Measurements from ENCODE around the gene SLC4A2.

SLC4A2 gene

DNA sequence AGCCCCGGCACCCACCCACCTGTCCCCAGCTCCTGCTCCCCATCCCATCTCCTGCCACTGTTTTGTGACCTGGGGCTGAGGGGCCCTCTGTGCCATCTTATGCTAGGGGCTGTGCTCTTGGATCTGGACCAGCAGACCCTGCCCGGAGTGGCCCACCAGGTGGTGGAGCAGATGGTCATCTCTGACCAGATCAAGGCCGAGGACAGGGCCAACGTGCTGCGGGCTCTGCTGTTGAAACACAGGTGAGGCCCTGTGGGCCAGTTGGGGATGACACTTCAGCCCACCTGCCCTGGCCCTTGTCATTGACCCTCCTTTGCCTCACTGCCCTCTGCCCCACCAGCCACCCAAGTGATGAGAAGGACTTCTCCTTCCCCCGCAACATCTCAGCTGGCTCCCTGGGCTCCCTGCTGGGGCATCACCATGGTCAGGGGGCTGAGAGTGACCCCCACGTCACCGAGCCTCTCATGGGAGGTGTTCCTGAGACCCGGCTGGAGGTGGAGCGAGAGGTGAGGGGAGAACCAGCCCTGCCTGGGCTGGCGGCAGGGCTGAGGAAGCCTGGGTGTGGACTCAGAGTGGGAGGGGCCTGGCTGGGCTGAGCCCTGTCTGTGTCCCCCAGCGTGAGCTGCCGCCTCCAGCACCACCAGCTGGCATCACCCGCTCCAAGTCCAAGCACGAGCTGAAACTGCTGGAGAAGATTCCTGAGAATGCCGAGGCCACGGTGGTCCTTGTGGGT, 10.6 kb downstream of the SLC4A2 start:
- no peak for TF ChIP-seq CTCF (IDR thresholded peaks at IDR 0.05; ENCODE audit: low read depth, low read length)
- no peak overlapping the region for H3K4me3 ChIP-seq (ENCODE audit: low read depth, low read length)

DNA sequence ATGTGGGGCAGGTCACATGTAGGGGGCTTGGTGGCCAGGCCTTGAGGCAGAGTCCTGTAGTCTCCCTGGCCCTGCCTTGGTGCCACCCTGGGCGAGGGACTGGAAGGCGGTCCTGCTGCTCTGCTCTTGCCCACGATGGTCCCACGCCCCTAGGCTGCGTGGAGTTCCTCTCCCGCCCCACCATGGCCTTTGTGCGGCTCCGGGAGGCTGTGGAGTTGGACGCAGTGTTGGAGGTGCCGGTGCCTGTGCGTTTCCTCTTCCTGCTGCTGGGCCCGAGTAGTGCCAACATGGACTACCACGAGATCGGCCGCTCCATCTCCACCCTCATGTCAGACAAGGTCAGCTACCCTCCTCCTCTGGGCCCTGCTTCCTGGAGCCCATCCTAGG, 11.2 kb downstream of the SLC4A2 start:
- no peak overlapping the region for H3K4me3 ChIP-seq (ENCODE audit: low read depth, low read length)
- TF ChIP-seq CTCF (IDR thresholded peaks at IDR 0.05; ENCODE audit: low read depth, low read length): no peak

- TF ChIP-seq CTCF (IDR thresholded peaks at IDR 0.05; ENCODE audit: low read depth, low read length): no peak
Observed at GRCh38 chr7:151071032-151071866, 11.9 kb downstream of the SLC4A2 start.

GRCh38 chr7:151073990-151074389, 14.6 kb downstream of the SLC4A2 start:
- no peak for TF ChIP-seq CTCF (IDR thresholded peaks at IDR 0.05; ENCODE audit: low read depth, low read length)
- no peak overlapping the region for H3K4me3 ChIP-seq (ENCODE audit: low read depth, low read length)

More at GRCh38 chr7:151071032-151071866, 11.9 kb downstream of the SLC4A2 start:
- no peak overlapping the region for H3K4me3 ChIP-seq (ENCODE audit: low read depth, low read length)

DNA sequence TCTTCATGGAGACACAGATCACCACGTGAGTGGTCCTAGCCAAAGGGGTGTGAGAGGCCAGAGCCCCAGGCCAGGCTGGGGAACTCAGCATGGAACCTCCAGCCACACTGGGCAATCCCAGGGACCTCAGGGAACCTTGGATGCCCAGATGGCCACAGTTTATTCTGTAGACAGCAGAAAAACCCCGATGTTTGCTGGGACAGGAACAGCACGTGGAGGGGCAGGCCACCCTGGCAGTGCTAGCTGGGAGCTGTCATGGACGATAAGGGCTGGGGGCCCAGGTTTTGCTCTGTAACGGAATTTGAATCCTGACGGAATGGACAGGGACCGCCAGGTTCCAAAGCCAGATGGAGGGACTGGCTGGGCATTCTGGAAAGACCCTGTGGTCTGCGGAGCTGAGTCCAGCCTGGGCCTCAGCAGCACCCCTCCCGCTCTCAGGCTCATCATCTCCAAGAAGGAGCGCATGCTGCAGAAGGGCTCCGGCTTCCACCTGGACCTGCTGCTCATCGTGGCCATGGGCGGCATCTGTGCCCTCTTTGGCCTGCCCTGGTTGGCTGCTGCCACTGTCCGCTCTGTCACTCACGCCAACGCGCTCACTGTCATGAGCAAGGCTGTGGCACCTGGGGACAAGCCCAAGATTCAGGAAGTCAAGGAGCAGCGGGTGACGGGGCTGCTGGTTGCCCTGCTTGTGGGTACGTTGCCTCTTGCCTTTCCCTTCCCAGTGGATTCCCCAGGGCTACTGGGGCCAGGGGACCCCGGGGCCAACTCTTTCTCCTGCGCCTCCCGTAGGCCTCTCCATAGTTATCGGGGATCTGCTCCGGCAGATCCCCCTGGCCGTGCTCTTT, 15.7 kb downstream of the SLC4A2 start:
- no peak overlapping the region for H3K4me3 ChIP-seq (ENCODE audit: low read depth, low read length)
- TF ChIP-seq CTCF (IDR thresholded peaks at IDR 0.05; ENCODE audit: low read depth, low read length): no peak

- H3K4me3 ChIP-seq (ENCODE audit: low read depth, low read length): no peak overlapping the region
- TF ChIP-seq CTCF (IDR thresholded peaks at IDR 0.05; ENCODE audit: low read depth, low read length): no peak
Observed at GRCh38 chr7:151075662-151075971, 16.2 kb downstream of the SLC4A2 start.
